IMR-90 (cell line): Measurements from ENCODE around the gene FLT3LG. TPM values are rescaled to one million over a fixed set of nuclear protein-coding genes. Genes with fewer than 3 reads are reported as not detected.

Source experiments
- ATAC-seq: fragments of 200-7000 bp; cut with Tn5 transposase; 2 replicates; pipeline ENCODE4 v1.9.1; 2020; ENCODE audit warnings: low read depth, mild to moderate bottlenecking, moderate library complexity
- BruUV-seq: library from RNA; stranded (reverse); fragments of 400-500 nt; replicated peaks from 2 replicates; lab custom pipeline; 2021; lab: Mats Ljungman, UMichigan
- CTCF ChIA-PET: fragments of 300-600 bp; formaldehyde crosslinking; extraction: SDS; loops from one replicate; lab custom pipeline; 2021; ENCODE audit warnings: antibody characterized with exemption; lab: Yijun Ruan, JAX
- POLR2A ChIA-PET: fragments of 300-600 bp; sonication (Branson Sonifier 250); formaldehyde crosslinking; loops from one replicate; lab custom pipeline; 2022; ENCODE audit warnings: antibody characterized with exemption; ENCODE audit not compliant: unreplicated experiment; lab: Charles Lee
- DNase-seq: peaks from one replicate; pipeline ENCODE4 v3.0.0; 2013
- H2AFZ ChIP-seq: replicated peaks from 2 replicates; pipeline ENCODE3; 2013; ENCODE audit warnings: low read length, mild to moderate bottlenecking; ENCODE audit not compliant: poor library complexity
- H2AK5ac ChIP-seq: 2 replicates; pipeline ENCODE4 v1.6.1; 2013; ENCODE audit warnings: low read depth, low read length, inconsistent platforms
- H2AK9ac ChIP-seq: replicated peaks from 2 replicates; pipeline ENCODE3; 2013; ENCODE audit warnings: mild to moderate bottlenecking, low read depth, low read length, moderate library complexity; ENCODE audit not compliant: poor library complexity
- H2BK120ac ChIP-seq: 2 replicates; pipeline ENCODE4 v1.6.1; 2013; ENCODE audit warnings: low read depth, low read length, inconsistent platforms
- H2BK15ac ChIP-seq: 3 replicates; pipeline ENCODE4 v1.6.1; 2013; ENCODE audit warnings: low read depth, low read length, inconsistent platforms
- H2BK20ac ChIP-seq: 2 replicates; pipeline ENCODE4 v1.6.1; 2013; ENCODE audit warnings: low read depth, mild to moderate bottlenecking, inconsistent platforms, low read length, moderate library complexity
- H2BK5ac ChIP-seq: 2 replicates; pipeline ENCODE4 v1.6.1; 2013; ENCODE audit warnings: mild to moderate bottlenecking, low read depth, low read length, inconsistent platforms; ENCODE audit not compliant: poor library complexity, severe bottlenecking
- H3K14ac ChIP-seq: replicated peaks from 2 replicates; pipeline ENCODE4 v1.6.1; 2013; ENCODE audit warnings: low read depth, low read length, inconsistent platforms
- H3K18ac ChIP-seq: 2 replicates; pipeline ENCODE4 v1.6.1; 2013; ENCODE audit warnings: low read depth, low read length, control low read depth
- H3K23ac ChIP-seq: 2 replicates; pipeline ENCODE4 v1.6.1; 2013; ENCODE audit warnings: low read depth, low read length, inconsistent platforms
- H3K27ac ChIP-seq: 2 replicates; pipeline ENCODE4 v1.5.1; 2013; ENCODE audit warnings: mild to moderate bottlenecking, control low read depth, low read length; ENCODE audit not compliant: insufficient read depth
- H3K27me3 ChIP-seq: 2 replicates; pipeline ENCODE4 v1.6.1; 2013; ENCODE audit warnings: low read length; ENCODE audit not compliant: control insufficient read depth, insufficient read depth
- H3K36me3 ChIP-seq: 2 replicates; pipeline ENCODE4 v1.6.1; 2013; ENCODE audit warnings: low read length, mixed read lengths; ENCODE audit not compliant: control insufficient read depth, insufficient read depth
- H3K4ac ChIP-seq: 2 replicates; pipeline ENCODE4 v1.6.1; 2013; ENCODE audit warnings: low read depth, low read length, inconsistent platforms
- H3K4me1 ChIP-seq: 2 replicates; pipeline ENCODE4 v1.6.1; 2013; ENCODE audit warnings: low read length, mixed read lengths; ENCODE audit not compliant: control insufficient read depth, insufficient read depth
- H3K4me2 ChIP-seq: 2 replicates; pipeline ENCODE4 v1.6.1; 2013; ENCODE audit warnings: low read depth, mild to moderate bottlenecking, control low read depth, low read length, moderate library complexity
- H3K4me3 ChIP-seq: 2 replicates; pipeline ENCODE4 v1.5.1; 2013; ENCODE audit warnings: low read depth, mild to moderate bottlenecking, control low read depth, low read length, moderate library complexity; ENCODE audit not compliant: insufficient read depth
- H3K56ac ChIP-seq: 2 replicates; pipeline ENCODE4 v1.6.1; 2013; ENCODE audit warnings: low read length, inconsistent platforms; ENCODE audit not compliant: insufficient read depth; ENCODE audit errors: extremely low read depth
- H3K79me1 ChIP-seq, 2 experiments: 2 replicates each; pipeline ENCODE4 v1.6.1; 2013; ENCODE audit warnings: low read length in 2 of 2, inconsistent platforms in 1 of 2, low read depth in 1 of 2
- H3K9ac ChIP-seq: 2 replicates; pipeline ENCODE4 v1.6.1; 2013; ENCODE audit warnings: low read depth, low read length, control low read depth
- H3K9me1 ChIP-seq: 2 replicates; pipeline ENCODE4 v1.6.1; 2013; ENCODE audit warnings: low read length, inconsistent platforms; ENCODE audit not compliant: insufficient read depth
- H3K9me3 ChIP-seq: 2 replicates; pipeline ENCODE4 v1.6.1; 2013; ENCODE audit warnings: low read length; ENCODE audit not compliant: control insufficient read depth, insufficient read depth
- H4K20me1 ChIP-seq: 2 replicates; pipeline ENCODE4 v1.6.1; 2013; ENCODE audit warnings: low read length, inconsistent platforms; ENCODE audit not compliant: insufficient read depth
- H4K5ac ChIP-seq: 2 replicates; pipeline ENCODE4 v1.6.1; 2013; ENCODE audit warnings: mild to moderate bottlenecking, low read depth, low read length, control low read depth
- H4K8ac ChIP-seq, 2 experiments: 2 replicates each; pipeline ENCODE4 v1.6.1; 2013; ENCODE audit warnings: low read depth in 2 of 2, low read length in 2 of 2, control low read depth in 1 of 2, inconsistent platforms in 1 of 2
- H4K91ac ChIP-seq: 2 replicates; pipeline ENCODE4 v1.6.1; 2013; ENCODE audit warnings: low read depth, low read length, inconsistent platforms; ENCODE audit not compliant: insufficient read depth
- BHLHE40 ChIP-seq: fragments of 150-350 bp; IDR thresholded peaks from 2 replicates; pipeline ENCODE4 v1.6.1; 2016; ENCODE audit warnings: mild to moderate bottlenecking, low read depth, low read length
- CEBPB ChIP-seq: IDR thresholded peaks from 2 replicates; pipeline ENCODE4 v1.6.1; 2012; ENCODE audit warnings: low read depth, low read length, improper control_type of control experiment
- CHD1 ChIP-seq: IDR thresholded peaks from 2 replicates; pipeline ENCODE4 v1.6.1; 2012; ENCODE audit warnings: low read depth, low read length, improper control_type of control experiment
- FOS ChIP-seq: fragments of 150-350 bp; IDR thresholded peaks from 2 replicates; pipeline ENCODE4 v1.6.1; 2016; ENCODE audit warnings: low read depth, low read length
- MAFK ChIP-seq: IDR thresholded peaks from 2 replicates; pipeline ENCODE4 v1.6.1; 2012; ENCODE audit warnings: low read depth, low read length, improper control_type of control experiment
- MAZ ChIP-seq: IDR thresholded peaks from 2 replicates; pipeline ENCODE4 v1.6.1; 2012; ENCODE audit warnings: low read depth, mild to moderate bottlenecking, low read length, improper control_type of control experiment, moderate library complexity, borderline replicate concordance
- MXI1 ChIP-seq: IDR thresholded peaks from 2 replicates; pipeline ENCODE4 v1.6.1; 2012; ENCODE audit warnings: low read depth, mild to moderate bottlenecking, low read length, moderate library complexity, borderline replicate concordance
- NFE2L2 ChIP-seq: fragments of 150-350 bp; IDR thresholded peaks from 2 replicates; pipeline ENCODE4 v1.6.1; 2016; ENCODE audit warnings: low read depth, mild to moderate bottlenecking, low read length
- POLR2A ChIP-seq: IDR thresholded peaks from 2 replicates; pipeline ENCODE4 v1.6.1; 2012; ENCODE audit warnings: mild to moderate bottlenecking, low read depth, low read length
- RAD21 ChIP-seq: IDR thresholded peaks from 2 replicates; pipeline ENCODE4 v1.6.1; 2012; ENCODE audit warnings: low read length, improper control_type of control experiment
- RCOR1 ChIP-seq: IDR thresholded peaks from 2 replicates; pipeline ENCODE4 v1.6.1; 2012; ENCODE audit warnings: mild to moderate bottlenecking, low read length, improper control_type of control experiment; ENCODE audit not compliant: insufficient replicate concordance
- RFX5 ChIP-seq: IDR thresholded peaks from 2 replicates; pipeline ENCODE4 v1.8.0; 2012; ENCODE audit warnings: low read depth, mild to moderate bottlenecking, low read length, moderate library complexity
- SMC3 ChIP-seq: fragments of 150-350 bp; IDR thresholded peaks from 2 replicates; pipeline ENCODE4 v1.6.1; 2016; ENCODE audit warnings: low read depth, mild to moderate bottlenecking, antibody characterized with exemption, low read length, moderate library complexity
- WGBS, 2 experiments: methylation state at CpG; one replicate each; pipeline versions ENCODE4 v1.1.5 to v1.1.7; 2013; ENCODE audit warnings: missing lambda C conversion rate in 2 of 2; ENCODE audit not compliant: insufficient read length in 1 of 2; ENCODE audit errors: extremely low coverage in 2 of 2; 5-methylcytosine and 5-hydroxymethylcytosine counted together
- dilution Hi-C: fragments of 300-500 bp; cut with HindIII; formaldehyde crosslinking; loops from one replicate; pipeline ENCODE4 v1.14.3; 2018; ENCODE audit warnings: low sequenced_read_pairs; ENCODE audit not compliant: unreplicated experiment
- in situ Hi-C: fragments of 300-500 bp; cut with MboI; formaldehyde crosslinking; loops from 3 replicates; pipeline ENCODE4 v1.14.3; 2019; ENCODE audit warnings: low sequenced_read_pairs, inconsistent platforms, mixed read lengths
- intact Hi-C: fragments of 100-400 bp; cut with micrococcal nuclease; formaldehyde crosslinking; loops from 2 replicates; pipeline ENCODE4 v1.10.0; 2022
- polyA plus RNA-seq, 3 experiments: library from polyadenylated mRNA; depleted of rRNA; stranded (reverse); fragments of >200 nt; gene quantifications; 2 replicates each; pipeline ENCODE4 v1.2.3, GENCODE V29; 2012; ENCODE audit warnings: low replicate concordance in 1 of 3
- total RNA-seq: library from RNA; depleted of rRNA; stranded (reverse); fragments of >200 nt; gene quantifications from 2 replicates; pipeline ENCODE4 v1.2.3, GENCODE V29; 2012
- TF ChIP-seq, protein P1 (sequence below): conservative IDR thresholded peaks from 2 replicates; pipeline ENCODE4 v1.5.1; 2012; ENCODE audit warnings: mild to moderate bottlenecking, low read depth, low read length, improper control_type of control experiment
- TF ChIP-seq, protein P2 (sequence below): fragments of 150-350 bp; IDR thresholded peaks from 2 replicates; pipeline ENCODE4 v1.6.1; 2017; ENCODE audit warnings: mild to moderate bottlenecking, antibody characterized with exemption, low read length, low read depth

The FLT3LG gene
- total and polyA plus RNA-seq, 2 of the 4 experiments (the other 2 are of a cell fraction) = 0.90 to 8.3 TPM

DNA sequence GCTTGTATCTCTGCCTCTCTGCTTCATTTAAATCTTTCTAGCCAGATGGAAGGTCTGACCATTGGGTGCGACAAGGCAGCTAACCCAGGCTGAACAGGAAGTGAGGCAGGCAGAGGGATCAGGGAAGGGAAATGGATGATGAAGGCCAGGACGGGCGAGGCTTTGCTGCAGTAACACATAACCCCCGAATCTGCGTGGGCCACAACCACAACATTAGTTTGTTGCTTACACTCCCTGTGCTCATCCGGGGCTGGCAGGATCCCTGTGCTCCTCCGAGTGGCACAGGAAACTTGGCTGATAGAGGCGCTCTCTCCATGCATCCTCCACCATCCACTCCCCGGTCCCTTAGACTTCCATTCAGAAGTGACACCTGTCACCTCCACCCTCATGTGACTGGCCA is 1.1 kb upstream of the FLT3LG start:
- H2BK15ac ChIP-seq = no peak overlapping the region
- H2BK120ac ChIP-seq = no peak overlapping the region
- intact Hi-C loops = no loop called here
- no peak overlapping the region for H3K23ac ChIP-seq
- ATAC-seq (no peak), DNase-seq (no peak)
- H3K4me2 ChIP-seq = no peak overlapping the region
- H3K56ac ChIP-seq = no peak overlapping the region
- H2BK20ac ChIP-seq = no peak overlapping the region
- no peak overlapping the region for H3K14ac ChIP-seq
- in situ Hi-C loops = no loop called here
- H3K4ac ChIP-seq = no peak overlapping the region
- H2BK5ac ChIP-seq = no peak overlapping the region
- POLR2A ChIA-PET = no interaction called here
- H3K18ac ChIP-seq = no peak overlapping the region
- no peaks in the 10 kb centered on the region for H3K9me3 ChIP-seq
- H3K79me1 ChIP-seq = peaks cover 0 to 8% of the 10 kb centered on the region in 2 experiments; a peak in 2 of 4 replicates
- no peak overlapping the region for H3K27ac ChIP-seq
- no peak overlapping the region; the same call in 1 of the 2 replicates for H4K91ac ChIP-seq
- peaks cover 14% of the 10 kb centered on the region; the same call in 1 of the 2 replicates for H3K9me1 ChIP-seq
- no TSS peak for BruUV-seq
- peak overlapping the region; percentile 78 for H2AFZ ChIP-seq
- H4K5ac ChIP-seq = no peak overlapping the region
- H2AK9ac ChIP-seq = peak overlapping the region; percentile 85
- H2AK5ac ChIP-seq = peak overlapping the region; percentile 5; the same call in 1 of the 2 replicates
- no peaks in the 10 kb centered on the region for H3K36me3 ChIP-seq
- H3K27me3 ChIP-seq = no peaks in the 10 kb centered on the region
- H3K4me1 ChIP-seq = peaks cover 12% of the 10 kb centered on the region; the same call in 1 of the 2 replicates
- H4K20me1 ChIP-seq = no peaks in the 10 kb centered on the region
- TF ChIP-seq, protein P1, sequence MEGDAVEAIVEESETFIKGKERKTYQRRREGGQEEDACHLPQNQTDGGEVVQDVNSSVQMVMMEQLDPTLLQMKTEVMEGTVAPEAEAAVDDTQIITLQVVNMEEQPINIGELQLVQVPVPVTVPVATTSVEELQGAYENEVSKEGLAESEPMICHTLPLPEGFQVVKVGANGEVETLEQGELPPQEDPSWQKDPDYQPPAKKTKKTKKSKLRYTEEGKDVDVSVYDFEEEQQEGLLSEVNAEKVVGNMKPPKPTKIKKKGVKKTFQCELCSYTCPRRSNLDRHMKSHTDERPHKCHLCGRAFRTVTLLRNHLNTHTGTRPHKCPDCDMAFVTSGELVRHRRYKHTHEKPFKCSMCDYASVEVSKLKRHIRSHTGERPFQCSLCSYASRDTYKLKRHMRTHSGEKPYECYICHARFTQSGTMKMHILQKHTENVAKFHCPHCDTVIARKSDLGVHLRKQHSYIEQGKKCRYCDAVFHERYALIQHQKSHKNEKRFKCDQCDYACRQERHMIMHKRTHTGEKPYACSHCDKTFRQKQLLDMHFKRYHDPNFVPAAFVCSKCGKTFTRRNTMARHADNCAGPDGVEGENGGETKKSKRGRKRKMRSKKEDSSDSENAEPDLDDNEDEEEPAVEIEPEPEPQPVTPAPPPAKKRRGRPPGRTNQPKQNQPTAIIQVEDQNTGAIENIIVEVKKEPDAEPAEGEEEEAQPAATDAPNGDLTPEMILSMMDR = no peak
- TF ChIP-seq SMC3 (no peak), CHD1 (no peak), RCOR1 (no peak), CEBPB (no peak), FOS (no peak), MAZ (no peak), MAFK (no peak), POLR2A (no peak), RAD21 (no peak), MXI1 (no peak), NFE2L2 (no peak), BHLHE40 (no peak), RFX5 (no peak)
- TF ChIP-seq, protein P2, sequence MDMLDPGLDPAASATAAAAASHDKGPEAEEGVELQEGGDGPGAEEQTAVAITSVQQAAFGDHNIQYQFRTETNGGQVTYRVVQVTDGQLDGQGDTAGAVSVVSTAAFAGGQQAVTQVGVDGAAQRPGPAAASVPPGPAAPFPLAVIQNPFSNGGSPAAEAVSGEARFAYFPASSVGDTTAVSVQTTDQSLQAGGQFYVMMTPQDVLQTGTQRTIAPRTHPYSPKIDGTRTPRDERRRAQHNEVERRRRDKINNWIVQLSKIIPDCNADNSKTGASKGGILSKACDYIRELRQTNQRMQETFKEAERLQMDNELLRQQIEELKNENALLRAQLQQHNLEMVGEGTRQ = no peak
- dilution Hi-C loops = no loop called here
- 80% methylated on average over 1 of the region's 9 CpGs; no CpG with 5 or more reads in 1 of the 2 experiments for WGBS, 2 experiments
- no peak overlapping the region for H3K4me3 ChIP-seq
- H3K9ac ChIP-seq = no peak overlapping the region
- CTCF ChIA-PET = interaction anchor here (1.3 kb wide), 1 partner anchor 74 kb away, joined by 5 read pairs; no protein-coding TSS in a partner anchor
- H4K8ac ChIP-seq = peak overlapping the region in 1 of 2 experiments; percentile 58; a peak in 1 of 4 replicates
